Fibroblast of gingiva (primary cell): Measurements from ENCODE around the gene HDAC4.

Source experiments
- DNase-seq: peaks from one replicate; pipeline ENCODE4 v3.0.0-alpha.2; 2011; ENCODE audit warnings: low read depth

The HDAC4 gene

DNA sequence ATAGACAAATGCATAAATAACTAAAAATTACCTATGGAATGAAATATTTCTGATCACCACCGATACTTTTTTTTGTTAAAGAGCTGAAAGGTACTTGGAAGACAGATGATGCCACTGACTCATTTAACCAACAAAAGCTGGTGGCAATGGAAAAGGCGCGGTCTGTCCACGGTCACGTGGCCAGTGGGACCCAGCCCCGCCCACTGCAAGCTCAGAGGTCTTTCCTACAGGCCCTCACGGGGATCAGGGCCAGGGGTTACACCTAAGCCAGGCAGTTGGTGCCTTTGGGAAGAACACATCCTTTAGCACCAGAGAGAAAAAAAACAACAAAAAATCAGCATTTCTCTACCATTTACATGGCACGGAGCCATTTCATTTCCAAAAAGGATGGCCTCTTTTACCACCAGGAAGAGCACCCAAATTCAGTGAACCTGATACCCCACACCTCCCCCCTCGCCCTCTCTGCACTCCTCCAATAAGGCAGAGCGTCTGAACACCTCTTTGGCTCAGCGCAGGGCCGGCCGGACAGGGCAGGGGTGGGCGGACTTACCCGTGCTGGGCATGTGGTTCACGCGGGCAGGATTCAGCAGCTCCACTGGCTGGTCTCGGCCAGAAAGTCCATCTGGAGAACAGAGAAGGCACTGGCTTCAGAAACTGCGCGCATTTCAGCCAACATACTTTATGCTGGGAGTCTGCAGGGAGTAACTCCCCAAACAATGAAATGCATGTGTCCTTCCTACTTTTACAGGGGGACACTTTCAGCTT, 164.6 kb downstream of the HDAC4 start:
- no peak for DNase-seq

DNA sequence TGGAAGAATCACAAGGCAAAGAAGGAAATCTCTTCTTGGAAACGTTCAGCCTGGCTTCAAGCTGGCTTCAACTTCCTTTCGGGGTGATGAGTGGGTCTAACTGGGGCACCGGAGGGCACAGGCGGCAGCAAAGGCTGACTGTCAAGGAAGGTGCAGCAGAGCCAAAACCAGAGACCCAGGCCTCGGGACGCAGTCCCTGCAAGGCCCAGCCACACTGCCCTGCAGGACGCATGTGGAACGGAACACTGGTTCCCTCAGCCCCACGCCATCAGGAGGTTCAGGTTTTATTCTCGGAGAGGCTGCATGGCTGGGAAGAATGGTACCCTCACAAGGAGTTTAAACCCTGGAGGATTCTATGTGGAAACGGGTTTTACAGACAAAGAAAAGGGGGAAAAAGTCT, 165.5 kb downstream of the HDAC4 start:
- no peak for DNase-seq

- DNase-seq = no peak
Observed at GRCh38 chr2:239234191-239235175, 166.3 kb downstream of the HDAC4 start.

GRCh38 chr2:239233576-239233975, 167.2 kb downstream of the HDAC4 start:
- no peak for DNase-seq

DNA sequence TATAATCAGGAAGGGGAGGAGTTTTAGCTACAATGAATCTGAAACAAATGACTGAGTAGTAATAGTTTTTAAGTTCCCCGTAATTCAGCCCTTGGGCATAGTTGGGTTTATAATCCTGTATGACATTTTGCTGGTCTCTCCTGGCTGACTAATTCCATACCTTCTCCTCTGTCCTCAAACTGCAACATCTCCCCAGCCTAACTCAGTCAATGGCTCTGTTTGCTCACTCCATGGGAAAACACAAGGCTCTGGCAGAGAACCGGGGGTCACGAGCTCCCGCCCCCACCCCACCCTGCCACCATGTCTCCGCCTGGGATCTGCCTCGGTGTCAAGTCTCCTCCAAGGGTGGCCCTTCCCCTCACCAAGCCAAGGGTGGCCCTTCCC, 168.6 kb downstream of the HDAC4 start:
- DNase-seq = no peak

GRCh38 chr2:239231231-239232194, 169.3 kb downstream of the HDAC4 start:
- no peak for DNase-seq

GRCh38 chr2:239230318-239231052, 170.3 kb downstream of the HDAC4 start:
- no peak for DNase-seq

GRCh38 chr2:239229545-239230279, 171.1 kb downstream of the HDAC4 start:
- no peak for DNase-seq

- DNase-seq = peak; percentile 45
Observed at GRCh38 chr2:239227661-239228371, 173.0 kb downstream of the HDAC4 start.

GRCh38 chr2:239226677-239227581, 173.9 kb downstream of the HDAC4 start:
- DNase-seq = peak; percentile 13

GRCh38 chr2:239225871-239226561, 174.8 kb downstream of the HDAC4 start:
- DNase-seq = peak; percentile 89

GRCh38 chr2:239225371-239225851, 175.4 kb downstream of the HDAC4 start:
- no peak for DNase-seq

DNA sequence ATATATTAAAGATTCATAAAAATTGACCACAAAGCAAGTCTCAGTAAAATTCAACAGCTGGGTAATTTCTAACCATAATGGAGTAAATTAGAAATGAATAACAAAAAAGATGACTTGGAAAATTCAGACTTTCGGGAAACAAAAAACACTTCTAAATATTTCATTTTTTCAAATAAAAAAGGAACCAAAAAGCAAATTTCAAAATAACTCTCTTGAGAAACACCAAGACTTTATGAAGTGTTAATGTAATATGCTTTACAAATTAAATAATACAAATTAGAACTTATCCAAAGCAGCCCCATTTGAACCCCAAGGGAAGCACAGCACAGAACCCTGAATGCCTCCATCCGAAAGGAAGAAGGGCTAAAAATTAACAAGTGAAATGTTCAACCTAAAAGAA, 175.9 kb downstream of the HDAC4 start:
- DNase-seq = no peak

DNA sequence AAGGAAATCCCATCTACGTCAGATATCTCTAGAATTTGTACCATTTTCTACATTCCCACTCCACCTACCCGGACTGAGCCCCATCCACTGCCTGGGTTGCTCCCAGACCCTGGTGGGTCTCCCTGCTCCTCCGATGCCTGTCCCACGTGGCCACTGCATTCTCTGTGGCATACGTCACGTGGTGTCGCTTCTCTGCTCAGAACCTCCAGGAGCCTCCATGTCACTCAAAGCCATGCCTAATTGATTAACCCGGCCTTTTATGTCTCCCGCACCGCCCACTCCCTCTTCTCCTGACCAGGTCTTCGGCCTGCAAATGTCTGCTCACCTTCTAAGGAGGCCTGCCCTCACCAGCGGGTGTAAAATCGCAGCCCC, 176.6 kb downstream of the HDAC4 start:
- DNase-seq = no peak

GRCh38 chr2:239223310-239224198, 177.3 kb downstream of the HDAC4 start:
- DNase-seq = peak; percentile 85

DNA sequence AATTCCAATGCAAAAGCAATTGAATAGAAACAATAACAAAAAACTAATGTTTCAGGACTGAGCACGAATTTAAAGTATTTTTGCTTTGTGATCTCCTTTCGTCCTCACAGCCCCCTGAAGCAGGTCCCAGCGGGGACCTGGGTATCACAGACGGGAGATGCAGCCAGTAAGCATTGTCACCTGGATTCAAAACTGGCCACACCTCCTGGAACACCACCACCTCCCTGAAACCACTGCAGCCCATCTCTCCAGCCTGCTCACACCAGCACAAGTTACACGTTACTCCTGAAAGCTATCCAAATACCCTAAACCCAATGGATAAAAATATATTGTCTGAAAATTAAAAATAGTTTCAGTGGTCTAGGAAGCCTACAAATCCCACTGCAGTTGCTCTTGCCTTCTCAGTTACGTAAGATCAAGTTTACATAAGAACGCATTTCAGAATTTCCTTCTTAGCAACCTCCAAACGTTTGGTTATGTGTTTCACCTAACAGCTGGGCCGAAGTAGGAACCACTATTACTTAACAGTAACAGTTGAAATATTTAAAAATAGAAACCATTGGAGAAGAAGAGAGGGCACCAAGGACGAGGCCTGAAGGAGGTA, 178.0 kb downstream of the HDAC4 start:
- peak; percentile 69 for DNase-seq

- DNase-seq = peak; percentile 92
Observed at GRCh38 chr2:239222312-239222660, 178.5 kb downstream of the HDAC4 start.
